Right forelimb (tissue), 1 donor: ENCODE measurements around the gene SLC39A10.
"Not testable (repeated sequence)": the region's sequence is repeated elsewhere in the genome, so short reads cannot be mapped to it uniquely, and the experiment has no call there.

Experiments
- DNase-seq: peaks from one replicate; pipeline ENCODE4 v3.0.0-alpha.2; 2018

Gene SLC39A10, protein sequence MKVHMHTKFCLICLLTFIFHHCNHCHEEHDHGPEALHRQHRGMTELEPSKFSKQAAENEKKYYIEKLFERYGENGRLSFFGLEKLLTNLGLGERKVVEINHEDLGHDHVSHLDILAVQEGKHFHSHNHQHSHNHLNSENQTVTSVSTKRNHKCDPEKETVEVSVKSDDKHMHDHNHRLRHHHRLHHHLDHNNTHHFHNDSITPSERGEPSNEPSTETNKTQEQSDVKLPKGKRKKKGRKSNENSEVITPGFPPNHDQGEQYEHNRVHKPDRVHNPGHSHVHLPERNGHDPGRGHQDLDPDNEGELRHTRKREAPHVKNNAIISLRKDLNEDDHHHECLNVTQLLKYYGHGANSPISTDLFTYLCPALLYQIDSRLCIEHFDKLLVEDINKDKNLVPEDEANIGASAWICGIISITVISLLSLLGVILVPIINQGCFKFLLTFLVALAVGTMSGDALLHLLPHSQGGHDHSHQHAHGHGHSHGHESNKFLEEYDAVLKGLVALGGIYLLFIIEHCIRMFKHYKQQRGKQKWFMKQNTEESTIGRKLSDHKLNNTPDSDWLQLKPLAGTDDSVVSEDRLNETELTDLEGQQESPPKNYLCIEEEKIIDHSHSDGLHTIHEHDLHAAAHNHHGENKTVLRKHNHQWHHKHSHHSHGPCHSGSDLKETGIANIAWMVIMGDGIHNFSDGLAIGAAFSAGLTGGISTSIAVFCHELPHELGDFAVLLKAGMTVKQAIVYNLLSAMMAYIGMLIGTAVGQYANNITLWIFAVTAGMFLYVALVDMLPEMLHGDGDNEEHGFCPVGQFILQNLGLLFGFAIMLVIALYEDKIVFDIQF

DNA sequence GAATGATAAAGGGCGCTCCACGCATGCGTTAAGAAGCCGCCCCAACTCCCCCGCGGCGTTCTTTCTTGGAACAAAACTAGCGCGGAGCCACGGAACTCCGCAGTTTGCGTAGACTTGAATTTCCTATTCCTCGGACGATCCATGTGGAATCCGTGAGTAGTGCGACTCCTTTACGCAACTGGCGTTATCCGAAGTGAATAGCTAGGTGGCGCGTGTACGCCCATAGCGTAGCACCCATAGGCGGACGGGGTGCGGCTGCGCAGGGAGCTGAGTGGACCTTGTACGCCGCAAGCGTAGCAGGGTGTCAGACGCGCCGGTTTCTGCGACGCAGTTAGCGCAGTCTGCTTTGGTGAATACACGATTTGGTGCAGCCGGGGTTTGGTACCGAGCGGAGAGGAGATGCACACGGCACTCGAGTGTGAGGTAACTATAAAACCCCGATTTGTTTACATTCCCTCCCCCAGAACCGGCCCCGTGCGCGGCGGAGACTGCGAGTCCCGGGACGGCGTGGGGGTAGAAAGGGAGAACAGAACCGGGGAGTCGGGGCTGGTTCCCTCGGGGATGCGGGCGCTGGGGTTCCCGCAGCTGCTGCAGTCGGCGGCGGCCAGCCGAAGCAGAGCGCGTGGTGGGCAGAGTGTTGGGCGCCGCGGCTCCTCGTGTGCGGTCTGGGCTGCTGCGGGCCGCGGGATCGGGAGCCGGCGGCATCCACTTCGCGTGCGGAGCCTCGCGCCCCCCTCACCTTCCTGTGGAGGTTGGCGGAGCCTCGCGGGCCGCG lies at the start of gene SLC39A10:
Gene SLC39A10, plus strand, starts transcription at position 368 of the 775 bp plus-strand sequence. CDS start 22,817 bp downstream, outside the sequence.
- DNase-seq: peak; percentile 99

DNA sequence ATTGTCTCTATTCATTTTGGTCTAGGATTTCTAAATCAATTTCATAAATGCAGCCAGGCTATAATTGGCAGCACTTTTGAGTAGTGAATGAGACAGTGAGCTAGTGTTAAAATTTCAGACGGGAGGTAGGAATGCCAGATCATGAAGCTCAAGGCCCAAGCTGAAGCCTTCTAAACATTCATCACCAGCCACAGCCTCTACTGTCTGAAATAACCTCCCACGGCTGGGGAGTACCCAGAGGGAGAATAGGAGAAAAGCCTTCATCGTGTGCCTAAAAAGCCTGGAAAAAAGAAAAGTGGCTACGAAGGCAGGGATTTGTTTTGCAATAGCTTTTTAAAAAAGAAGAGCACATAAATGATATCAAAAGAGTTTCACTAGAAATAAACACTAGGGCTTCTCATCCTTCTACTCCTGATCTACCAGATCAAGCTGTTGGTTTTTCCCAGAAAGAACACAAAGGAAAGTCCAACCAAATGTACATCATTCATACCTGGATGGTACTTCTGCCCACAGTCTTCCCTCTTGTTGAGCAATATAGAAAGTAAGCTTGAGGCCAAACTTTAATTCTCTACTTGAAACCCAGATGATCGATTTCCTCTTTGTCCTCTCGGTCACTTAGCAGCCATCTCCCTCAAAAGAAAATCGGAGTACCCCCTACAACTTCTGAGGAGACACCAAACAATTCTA lies 48.1 kb upstream of the SLC39A10 start:
- DNase-seq: no peak

DNA sequence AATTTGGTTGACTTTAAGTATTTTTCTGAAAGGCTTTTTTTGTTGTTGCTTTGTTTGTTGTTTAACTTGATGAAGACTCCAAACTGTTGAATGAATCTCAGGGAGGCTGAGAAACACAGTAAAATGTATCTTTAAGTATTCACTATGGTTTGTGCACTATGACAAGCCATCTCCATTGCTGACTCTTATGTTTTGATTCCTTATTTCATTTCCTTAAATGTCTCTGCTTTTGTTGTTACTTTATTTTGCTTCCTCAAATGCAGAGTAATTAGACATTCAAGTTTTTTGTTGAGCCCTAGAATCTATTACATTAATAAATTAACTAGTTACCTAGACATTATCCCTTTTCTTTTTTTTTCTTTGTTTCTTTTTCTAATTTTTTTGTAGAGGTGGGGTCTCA lies 46.3 kb upstream of the SLC39A10 start:
- DNase-seq: no peak

DNA sequence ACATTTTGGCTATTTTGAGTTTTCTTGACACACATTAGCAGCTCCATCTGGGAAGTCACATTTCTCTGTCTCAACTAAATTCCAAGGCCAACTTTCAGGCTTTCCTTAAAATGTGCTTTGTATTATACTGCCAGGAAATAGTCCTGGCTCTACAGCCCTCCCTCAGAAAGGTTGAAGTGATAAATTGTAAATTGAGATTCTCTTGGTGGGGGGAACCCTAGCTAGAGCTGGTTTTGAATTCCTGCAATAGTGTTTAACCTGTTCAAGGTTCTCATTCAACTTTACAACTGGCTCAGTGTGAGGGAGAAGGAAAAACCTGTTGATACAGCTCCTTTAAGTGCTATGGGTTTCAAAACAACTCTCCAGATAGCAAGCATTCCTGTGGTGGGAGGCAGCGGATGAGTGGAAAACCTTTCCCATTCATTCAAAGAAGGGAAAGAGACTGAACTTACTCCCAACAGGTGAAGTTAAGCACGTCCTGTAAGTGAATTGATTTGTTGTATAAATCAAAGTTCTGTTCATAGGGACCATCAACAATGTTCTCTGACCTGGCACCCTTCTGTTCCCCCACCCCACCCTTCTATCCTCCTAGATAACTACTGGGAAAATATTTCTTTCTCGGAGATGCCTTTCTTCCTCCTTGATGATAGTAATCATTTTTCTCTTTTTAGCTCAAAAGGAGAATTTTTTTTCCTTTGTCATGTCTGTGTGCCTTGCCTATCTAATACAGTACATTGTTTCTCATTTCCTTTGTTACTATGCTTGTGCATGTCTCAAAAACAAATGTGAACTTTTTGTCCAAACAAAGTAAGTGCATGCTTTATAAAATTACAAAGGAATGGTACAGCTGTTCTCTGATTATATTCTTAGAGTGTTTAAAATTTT lies 44.2 kb upstream of the SLC39A10 start:
- no peak for DNase-seq

DNA sequence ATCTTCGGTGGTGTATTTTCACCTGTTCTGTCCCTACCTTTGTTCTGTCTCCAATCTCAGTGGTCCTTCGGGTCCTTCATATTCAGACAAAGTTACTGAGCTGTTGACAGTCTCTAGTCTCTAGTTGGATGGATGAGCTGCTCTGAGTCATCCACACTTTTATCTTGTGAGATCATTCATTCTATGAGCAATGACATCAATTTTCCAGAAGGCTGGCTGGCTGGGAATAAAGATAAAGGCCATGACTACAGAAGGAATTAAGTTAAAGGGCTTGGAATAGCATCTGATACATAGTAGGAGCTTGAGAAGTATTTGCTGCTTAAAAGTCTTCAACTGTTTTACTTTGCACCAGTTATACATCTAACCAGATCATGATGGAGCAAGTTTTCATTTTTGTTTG lies 43.1 kb upstream of the SLC39A10 start:
- DNase-seq: no peak

DNA sequence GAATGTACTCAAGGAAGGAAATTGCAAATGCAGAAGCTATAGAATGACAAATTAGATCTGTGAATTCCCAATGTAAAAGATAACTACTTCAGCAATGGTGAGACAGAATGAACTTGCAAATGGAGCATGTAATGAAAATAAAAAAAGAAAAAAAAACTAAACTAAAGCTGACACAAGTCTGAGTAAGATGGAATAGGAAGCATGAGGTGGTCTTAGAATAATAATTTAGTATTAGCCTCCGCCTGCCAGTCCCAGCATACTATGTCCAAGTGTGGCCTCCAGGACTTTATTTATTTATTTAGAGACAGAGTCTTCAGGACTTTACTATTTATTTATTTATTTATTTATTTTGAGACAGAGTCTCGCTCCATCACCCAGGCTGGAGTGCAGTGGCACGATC lies 37.4 kb upstream of the SLC39A10 start:
- DNase-seq: no peak

DNA sequence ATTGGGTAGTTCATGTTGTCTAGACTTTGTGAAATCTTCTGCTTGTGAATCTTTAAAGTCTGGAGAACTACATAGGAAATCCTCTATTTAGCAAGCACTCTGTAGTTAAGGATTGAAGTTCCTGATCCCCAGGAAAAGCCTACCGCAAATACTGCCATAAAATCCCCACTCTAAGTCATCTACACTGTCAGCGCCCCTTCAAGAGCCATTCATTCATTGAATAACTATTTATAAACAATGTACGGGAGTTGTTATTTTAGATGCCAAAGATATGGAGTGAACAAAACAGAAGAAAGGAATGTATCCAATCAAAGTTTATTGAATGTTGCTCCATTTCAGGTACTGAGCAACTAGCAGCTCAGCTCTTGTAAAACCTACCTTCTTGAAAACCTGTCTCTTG lies 36.5 kb upstream of the SLC39A10 start:
- DNase-seq: no peak

DNA sequence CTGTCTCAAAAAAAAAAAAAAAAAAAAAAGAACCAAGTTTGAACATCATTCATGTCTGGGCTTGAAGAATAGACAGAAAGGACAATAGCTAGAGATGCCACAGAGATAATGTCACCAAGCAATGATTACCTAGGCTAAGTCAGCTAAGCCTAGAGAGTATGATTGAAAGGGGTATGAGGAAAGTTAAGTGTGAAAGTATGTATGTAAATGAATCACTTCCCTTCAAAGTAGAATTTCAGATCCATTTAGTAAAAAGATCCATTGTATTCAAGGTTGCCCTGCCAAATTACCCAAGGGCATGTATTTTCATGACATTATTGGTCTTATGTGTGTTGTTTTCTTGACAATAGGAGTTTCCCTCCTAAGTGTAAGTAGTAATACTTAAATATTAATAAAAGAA lies 34.1 kb upstream of the SLC39A10 start:
- no peak for DNase-seq

DNA sequence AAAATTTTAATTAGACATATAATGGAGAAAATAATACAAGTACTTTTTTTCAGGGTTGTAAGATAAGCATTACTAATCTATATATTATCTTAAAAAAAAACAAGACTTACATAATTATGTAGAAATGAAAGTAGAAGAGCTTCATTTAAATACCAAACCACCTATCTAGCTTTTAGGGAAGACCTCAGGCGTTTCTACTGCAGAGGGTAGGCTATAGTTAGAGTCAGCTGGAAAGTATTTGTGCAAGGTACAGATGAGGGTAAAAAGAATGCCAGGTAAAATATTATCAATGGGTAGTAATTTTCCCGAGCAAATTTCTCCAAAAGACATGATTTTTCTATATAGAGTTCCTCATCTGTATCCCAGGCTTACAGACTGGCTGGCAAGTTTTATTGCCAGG lies 30.5 kb upstream of the SLC39A10 start:
- DNase-seq: no peak

DNA sequence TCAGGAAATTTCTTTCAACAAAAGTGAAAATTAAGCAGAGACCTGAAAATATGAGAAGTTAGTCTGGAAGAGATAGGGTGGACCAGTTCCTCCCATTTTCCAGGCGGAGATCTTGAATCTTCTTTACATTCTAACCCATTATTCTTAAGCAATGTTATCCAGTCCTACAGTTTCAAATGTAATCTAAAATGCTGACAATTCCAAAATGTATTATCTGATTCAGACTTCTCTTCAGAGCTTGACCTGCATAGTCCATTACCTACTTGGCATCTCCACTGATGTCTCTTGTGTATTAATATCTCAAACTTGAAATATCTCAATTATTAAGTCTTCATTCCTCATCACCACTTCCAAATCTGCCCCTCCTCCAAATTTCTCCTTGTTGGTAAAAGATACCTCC lies 28.4 kb upstream of the SLC39A10 start:
- DNase-seq: no peak

DNA sequence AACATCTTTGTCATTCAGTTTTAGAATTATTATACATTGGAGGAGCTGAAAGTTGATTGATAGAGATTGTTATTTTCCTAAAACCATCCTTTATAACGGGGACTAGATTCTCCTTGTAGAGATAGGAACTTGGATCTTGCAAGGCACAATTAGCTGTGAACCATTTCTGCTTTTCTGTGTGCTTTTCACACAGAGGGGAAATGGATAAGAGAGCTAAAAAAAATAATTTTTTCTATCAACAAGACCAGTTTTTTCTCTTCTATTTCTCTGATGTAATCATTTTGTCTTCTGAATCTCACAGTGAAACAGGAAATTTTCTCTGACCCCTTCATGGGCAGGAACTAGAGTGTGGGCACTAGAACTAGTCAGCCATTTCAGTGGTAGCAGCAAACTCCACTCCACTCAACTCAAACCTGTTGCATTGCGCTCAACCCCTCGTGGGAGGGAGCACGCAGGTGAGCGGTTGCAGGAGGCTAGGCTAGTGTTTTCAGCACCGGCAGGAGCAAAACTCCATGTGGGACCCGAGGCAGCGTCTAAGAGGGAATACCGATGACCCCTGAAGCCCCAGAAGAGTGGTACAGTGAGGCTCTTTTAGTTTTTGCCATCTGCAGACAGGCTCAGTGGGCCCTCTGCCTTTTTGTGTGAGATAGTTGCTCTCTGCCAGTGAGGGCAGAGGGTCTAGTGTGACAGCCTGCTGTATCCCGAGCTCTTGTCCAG lies 24.0 kb upstream of the SLC39A10 start:
- DNase-seq: no peak

DNA sequence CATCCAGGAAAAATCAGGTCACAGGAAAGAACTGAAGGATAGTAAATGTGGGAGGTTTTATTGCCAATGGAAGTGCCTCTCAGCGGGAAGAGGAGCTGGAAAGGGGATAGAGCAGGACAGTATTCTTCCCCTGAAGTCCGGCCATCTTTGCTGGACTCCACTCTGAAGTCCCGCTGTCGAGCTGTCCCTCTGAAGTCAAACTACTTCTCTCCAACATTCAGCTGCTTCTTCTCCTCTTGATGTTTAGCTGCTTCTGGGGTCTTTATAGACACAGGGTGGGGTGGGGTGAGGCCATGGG lies 23.5 kb upstream of the SLC39A10 start:
- DNase-seq: no peak

DNA sequence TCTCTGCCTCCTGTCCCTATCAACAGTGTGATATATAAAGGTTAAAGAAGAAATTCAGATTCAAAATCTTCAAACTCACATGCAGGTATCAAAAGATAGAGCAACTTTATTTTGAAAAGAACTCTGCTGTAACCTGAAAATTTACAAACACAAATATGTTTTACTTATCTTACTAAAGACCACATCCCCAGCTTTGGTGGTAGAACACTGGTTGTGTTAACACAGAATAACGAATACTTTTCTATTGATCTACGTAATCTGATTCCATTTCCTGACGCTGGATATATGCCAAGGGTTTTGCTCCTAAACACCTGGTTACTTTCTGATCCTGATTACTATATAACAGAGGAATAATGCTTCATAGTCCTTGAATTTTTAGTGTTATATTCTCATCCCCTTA lies 23.1 kb upstream of the SLC39A10 start:
- no peak for DNase-seq

DNA sequence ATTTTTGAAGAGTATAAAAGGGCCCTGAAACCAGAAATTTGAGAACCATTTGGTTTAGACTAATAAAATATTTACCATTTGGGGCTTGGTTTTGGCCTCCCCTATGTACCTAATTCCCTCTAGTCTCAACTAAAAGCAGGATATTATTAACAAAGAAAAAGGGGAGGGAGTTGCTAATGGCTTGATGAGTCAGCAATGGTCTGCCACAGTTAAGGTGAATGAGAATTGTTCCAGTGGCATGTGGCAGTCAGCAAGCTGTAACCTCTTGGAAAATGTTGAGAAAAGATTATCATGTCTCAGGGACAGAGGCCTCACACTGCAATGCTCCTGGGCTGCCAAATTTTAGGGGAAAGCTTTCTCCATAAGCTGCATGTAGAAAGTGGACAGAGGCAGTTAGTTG lies 20.1 kb upstream of the SLC39A10 start:
- DNase-seq: no peak

DNA sequence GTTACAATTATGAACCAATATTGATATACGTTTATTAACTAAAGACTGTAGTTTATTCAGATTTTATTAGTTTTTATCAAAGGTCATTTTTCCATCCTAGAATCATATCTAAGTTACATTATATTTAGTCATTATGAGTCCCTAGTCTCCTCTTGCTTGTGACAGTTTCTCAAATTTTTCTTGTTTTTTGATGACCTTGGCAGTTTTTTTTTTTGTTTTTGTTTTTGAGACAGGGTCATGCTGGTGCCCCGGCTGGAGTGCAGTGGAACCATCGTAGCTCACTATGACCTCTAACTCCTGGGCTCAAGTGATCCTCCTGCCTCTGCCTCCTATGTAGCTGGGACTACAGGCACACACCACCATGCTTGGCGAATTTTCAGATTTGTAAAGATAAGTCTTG lies 18.3 kb upstream of the SLC39A10 start:
- no peak for DNase-seq

DNA sequence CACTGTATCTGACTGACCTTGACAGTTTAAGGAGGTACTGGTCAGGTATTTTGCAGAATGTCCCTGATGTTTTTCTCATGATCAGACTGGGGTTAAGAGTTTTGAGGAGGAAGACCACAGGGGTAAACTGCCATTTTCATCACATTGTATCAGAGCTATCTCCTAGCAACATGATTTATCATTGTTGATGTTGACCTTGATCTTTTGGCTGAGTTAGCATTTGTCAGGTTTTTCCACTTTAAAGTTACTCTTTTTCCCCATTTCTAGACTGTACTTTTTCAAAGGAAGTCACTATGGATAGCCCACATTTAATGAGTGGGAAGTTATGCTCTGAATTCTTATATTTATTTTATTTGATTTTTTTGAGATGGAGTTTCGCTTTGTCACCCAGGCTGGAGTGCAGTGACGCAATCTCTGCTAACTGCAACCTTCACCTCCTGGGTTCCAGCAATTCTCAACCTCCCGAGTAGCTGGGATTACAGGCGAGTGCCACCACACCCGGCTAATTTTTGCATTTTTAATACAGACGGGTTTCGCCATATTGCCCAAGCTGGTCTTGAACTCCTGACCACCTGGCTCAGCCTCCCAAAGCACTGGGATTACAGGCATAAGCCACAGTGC lies 17.7 kb upstream of the SLC39A10 start:
- no peak for DNase-seq

DNA sequence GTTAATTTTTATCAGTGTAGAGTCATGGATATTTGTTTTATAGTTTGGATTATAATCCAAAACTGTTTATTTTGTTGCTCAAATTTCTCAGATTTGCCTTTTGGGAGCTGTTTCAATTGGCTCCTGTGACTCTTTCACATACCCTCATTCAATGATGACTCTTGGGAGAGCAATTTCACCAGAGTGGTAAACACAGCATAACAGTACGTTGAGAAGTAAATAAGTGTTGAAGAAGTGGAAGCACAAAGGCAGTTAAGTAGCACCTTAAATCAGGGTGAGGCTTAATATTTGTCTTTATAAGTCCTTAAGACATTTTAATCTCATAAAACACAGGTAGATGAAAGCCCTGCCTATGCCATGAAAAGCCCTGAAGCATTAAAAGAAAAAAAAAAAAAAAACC lies 17.1 kb upstream of the SLC39A10 start:
- no peak for DNase-seq

DNA sequence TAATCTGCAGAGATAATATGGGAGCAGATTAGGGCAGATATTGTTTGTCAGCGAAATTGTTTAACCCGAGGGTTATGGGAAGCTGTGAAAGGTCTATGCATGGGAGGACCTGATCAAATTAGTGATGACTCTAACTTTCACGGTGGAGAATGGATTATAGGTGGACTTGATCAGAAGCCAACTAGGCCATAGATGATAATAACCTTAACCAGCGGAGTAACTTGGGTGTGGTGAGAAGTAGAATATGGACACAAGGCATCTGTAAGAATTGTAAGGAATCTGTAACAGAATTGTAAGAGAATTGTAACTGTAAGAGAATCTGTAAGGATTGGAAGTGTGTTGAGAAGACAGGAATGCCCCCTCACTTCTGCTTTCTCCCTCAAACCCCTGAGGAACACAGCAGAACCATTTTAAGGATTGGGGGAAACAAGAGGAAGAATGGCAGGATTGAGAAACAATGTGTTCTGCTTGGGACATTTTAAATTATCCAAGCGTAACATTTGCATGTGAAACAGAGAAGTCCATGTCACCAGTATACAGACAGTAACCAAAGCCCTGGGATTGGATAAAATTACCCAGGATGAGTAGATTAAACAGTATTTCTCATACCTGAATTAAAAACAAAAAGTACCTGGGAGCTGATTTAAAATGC lies 14.9 kb upstream of the SLC39A10 start:
- no peak for DNase-seq

DNA sequence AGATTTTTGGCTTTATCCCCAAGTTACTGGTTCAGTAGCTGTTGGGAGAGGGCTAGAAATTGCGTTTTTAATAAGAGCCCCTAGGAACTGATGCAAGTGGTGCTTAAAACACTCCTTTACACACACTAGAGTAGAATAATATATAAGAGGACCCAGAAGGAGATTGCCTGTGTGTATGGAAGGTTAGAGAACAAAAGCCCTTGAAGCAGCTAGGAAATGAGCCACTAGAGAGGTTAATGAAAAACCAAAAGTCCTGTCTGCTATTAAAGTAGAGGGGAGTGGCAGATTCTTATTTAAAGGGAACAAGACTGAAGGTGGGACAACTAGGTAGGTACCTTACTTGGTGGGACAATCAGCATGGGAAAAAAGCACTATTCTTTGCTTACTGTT lies 14.4 kb upstream of the SLC39A10 start:
- DNase-seq: no peak

DNA sequence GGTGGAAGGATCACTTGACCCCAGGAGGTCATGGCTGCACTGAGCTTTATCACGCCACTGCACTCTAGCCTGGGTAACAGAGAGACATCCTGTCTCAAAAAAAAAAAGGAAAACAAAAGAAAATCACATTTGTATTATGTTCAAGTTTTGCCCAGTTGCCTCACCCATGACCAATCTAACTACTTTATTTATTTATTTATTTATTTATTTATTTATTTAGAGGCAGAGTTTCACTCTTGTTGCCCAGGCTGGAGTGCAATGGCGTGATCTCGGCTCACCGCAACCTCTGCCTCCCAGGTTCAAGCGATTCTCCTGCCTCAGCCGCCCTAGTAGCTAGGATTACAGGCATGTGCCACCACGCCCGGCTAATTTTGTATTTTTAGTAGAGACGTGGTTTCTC lies 12.3 kb upstream of the SLC39A10 start:
- not testable (repeated sequence) for DNase-seq
